HEK293 (cell line): ENCODE data around the gene THRA.

Experiments used
- GFI1B ChIP-seq: fragments of 450-650 bp; formaldehyde crosslinking; IDR thresholded peaks from 2 replicates; pipeline ENCODE4 v1.5.1; 2016; ENCODE audit warnings: missing biosample characterization, missing genetic modification characterization
- GLIS1 ChIP-seq: fragments of 450-650 bp; formaldehyde crosslinking; IDR thresholded peaks from 2 replicates; pipeline ENCODE4 v1.5.1; 2016; ENCODE audit warnings: missing biosample characterization, missing genetic modification characterization
- KLF1 ChIP-seq: fragments of 450-650 bp; formaldehyde crosslinking; IDR thresholded peaks from 2 replicates; pipeline ENCODE4 v1.5.1; 2016; ENCODE audit warnings: missing biosample characterization, missing genetic modification characterization
- OSR2 ChIP-seq: fragments of 450-650 bp; formaldehyde crosslinking; IDR thresholded peaks from 2 replicates; pipeline ENCODE4 v1.5.1; 2016; ENCODE audit warnings: missing biosample characterization, missing genetic modification characterization
- ZNF211 ChIP-seq: fragments of 450-650 bp; formaldehyde crosslinking; IDR thresholded peaks from 2 replicates; pipeline ENCODE4 v1.5.1; 2016; ENCODE audit warnings: low read depth, missing biosample characterization, missing genetic modification characterization
- TF ChIP-seq, protein P1 (sequence below): fragments of 450-650 bp; formaldehyde crosslinking; IDR thresholded peaks from 2 replicates; pipeline ENCODE4 v1.5.1; 2016; ENCODE audit warnings: missing biosample characterization, missing genetic modification characterization
- TF ChIP-seq, protein P2 (sequence below): fragments of 450-650 bp; formaldehyde crosslinking; IDR thresholded peaks from 2 replicates; pipeline ENCODE4 v1.5.1; 2017; ENCODE audit warnings: missing biosample characterization, missing genetic modification characterization
- TF ChIP-seq, protein P3 (sequence below): fragments of 450-650 bp; formaldehyde crosslinking; IDR thresholded peaks from 2 replicates; pipeline ENCODE4 v1.5.1; 2016; ENCODE audit warnings: missing biosample characterization, missing genetic modification characterization, low read depth
- TF ChIP-seq, protein P4 (sequence below): fragments of 450-650 bp; formaldehyde crosslinking; IDR thresholded peaks from 2 replicates; pipeline ENCODE4 v1.5.1; 2016; ENCODE audit warnings: missing biosample characterization, missing genetic modification characterization

DNA sequence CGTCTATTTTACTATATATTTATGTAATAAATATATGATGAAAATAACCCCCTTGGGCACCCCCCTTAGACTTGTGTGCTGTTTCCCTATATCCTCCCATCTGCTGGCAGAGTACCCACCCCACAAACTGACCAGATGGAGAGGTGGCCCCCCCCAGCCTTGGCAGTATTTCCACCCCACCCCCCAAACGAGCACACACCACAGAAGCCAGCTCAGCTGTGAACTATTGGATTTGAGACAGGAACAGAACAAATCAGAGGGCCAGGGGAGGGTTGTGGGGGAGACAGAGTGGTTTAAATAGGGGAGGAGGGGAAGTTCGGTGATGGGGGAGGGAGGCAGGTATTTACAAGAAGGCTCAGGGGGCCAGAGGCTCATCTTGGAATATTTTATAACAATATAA lies 29.8 kb downstream of the THRA start:
- no peak for TF ChIP-seq GLIS1 (tag by site-specific recombination)
- TF ChIP-seq, protein P1, sequence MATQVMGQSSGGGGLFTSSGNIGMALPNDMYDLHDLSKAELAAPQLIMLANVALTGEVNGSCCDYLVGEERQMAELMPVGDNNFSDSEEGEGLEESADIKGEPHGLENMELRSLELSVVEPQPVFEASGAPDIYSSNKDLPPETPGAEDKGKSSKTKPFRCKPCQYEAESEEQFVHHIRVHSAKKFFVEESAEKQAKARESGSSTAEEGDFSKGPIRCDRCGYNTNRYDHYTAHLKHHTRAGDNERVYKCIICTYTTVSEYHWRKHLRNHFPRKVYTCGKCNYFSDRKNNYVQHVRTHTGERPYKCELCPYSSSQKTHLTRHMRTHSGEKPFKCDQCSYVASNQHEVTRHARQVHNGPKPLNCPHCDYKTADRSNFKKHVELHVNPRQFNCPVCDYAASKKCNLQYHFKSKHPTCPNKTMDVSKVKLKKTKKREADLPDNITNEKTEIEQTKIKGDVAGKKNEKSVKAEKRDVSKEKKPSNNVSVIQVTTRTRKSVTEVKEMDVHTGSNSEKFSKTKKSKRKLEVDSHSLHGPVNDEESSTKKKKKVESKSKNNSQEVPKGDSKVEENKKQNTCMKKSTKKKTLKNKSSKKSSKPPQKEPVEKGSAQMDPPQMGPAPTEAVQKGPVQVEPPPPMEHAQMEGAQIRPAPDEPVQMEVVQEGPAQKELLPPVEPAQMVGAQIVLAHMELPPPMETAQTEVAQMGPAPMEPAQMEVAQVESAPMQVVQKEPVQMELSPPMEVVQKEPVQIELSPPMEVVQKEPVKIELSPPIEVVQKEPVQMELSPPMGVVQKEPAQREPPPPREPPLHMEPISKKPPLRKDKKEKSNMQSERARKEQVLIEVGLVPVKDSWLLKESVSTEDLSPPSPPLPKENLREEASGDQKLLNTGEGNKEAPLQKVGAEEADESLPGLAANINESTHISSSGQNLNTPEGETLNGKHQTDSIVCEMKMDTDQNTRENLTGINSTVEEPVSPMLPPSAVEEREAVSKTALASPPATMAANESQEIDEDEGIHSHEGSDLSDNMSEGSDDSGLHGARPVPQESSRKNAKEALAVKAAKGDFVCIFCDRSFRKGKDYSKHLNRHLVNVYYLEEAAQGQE = no peak
- TF ChIP-seq GFI1B (tag by site-specific recombination) = no peak
- no peak for TF ChIP-seq OSR2 (tag by site-specific recombination)
- TF ChIP-seq, protein P2, sequence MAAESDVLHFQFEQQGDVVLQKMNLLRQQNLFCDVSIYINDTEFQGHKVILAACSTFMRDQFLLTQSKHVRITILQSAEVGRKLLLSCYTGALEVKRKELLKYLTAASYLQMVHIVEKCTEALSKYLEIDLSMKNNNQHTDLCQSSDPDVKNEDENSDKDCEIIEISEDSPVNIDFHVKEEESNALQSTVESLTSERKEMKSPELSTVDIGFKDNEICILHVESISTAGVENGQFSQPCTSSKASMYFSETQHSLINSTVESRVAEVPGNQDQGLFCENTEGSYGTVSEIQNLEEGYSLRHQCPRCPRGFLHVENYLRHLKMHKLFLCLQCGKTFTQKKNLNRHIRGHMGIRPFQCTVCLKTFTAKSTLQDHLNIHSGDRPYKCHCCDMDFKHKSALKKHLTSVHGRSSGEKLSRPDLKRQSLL = no peak
- TF ChIP-seq ZNF211 (tag by site-specific recombination) = no peak
- TF ChIP-seq KLF1 = no peak
- TF ChIP-seq, protein P3, sequence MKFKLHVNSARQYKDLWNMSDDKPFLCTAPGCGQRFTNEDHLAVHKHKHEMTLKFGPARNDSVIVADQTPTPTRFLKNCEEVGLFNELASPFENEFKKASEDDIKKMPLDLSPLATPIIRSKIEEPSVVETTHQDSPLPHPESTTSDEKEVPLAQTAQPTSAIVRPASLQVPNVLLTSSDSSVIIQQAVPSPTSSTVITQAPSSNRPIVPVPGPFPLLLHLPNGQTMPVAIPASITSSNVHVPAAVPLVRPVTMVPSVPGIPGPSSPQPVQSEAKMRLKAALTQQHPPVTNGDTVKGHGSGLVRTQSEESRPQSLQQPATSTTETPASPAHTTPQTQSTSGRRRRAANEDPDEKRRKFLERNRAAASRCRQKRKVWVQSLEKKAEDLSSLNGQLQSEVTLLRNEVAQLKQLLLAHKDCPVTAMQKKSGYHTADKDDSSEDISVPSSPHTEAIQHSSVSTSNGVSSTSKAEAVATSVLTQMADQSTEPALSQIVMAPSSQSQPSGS = no peak
- TF ChIP-seq, protein P4, sequence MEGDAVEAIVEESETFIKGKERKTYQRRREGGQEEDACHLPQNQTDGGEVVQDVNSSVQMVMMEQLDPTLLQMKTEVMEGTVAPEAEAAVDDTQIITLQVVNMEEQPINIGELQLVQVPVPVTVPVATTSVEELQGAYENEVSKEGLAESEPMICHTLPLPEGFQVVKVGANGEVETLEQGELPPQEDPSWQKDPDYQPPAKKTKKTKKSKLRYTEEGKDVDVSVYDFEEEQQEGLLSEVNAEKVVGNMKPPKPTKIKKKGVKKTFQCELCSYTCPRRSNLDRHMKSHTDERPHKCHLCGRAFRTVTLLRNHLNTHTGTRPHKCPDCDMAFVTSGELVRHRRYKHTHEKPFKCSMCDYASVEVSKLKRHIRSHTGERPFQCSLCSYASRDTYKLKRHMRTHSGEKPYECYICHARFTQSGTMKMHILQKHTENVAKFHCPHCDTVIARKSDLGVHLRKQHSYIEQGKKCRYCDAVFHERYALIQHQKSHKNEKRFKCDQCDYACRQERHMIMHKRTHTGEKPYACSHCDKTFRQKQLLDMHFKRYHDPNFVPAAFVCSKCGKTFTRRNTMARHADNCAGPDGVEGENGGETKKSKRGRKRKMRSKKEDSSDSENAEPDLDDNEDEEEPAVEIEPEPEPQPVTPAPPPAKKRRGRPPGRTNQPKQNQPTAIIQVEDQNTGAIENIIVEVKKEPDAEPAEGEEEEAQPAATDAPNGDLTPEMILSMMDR (tag by site-specific recombination) = no peak
